ENCODE measurements around the gene CACNA2D2.

The CACNA2D2 gene

DNA sequence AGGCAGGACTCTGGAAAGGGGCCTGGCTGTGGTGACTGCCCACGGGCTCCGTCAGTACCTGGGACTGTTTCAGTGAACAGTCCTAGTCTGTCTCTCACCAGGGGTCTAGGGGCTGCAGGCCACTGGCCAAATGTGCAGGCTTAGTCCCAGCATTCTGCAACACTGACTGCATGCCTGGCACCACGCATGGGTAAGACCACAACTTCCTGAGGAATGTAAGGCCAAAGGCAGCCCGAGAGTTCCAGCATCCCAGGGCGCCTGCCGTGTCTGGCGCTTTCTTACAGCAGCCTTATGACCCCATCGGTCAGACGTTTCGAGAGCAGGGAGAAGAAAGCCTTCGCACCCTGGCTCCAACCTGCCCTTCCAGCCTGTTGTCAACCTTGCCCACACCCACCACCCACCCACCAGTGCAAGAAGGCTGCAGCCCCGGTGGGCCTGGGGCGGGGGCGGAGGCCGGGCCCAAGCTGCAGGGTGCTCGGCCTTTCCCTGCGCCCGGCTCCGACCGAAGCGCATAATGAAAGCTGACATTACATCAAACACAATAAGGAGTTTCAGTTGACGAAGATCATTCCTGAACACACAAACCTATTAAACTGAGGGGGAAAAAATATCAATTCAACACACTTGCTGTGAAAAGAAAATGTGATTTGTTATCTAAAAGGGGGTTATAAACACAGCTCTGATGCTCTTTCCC lies 114.6 kb downstream of the CACNA2D2 start:
- no peak for DNase-seq

DNA sequence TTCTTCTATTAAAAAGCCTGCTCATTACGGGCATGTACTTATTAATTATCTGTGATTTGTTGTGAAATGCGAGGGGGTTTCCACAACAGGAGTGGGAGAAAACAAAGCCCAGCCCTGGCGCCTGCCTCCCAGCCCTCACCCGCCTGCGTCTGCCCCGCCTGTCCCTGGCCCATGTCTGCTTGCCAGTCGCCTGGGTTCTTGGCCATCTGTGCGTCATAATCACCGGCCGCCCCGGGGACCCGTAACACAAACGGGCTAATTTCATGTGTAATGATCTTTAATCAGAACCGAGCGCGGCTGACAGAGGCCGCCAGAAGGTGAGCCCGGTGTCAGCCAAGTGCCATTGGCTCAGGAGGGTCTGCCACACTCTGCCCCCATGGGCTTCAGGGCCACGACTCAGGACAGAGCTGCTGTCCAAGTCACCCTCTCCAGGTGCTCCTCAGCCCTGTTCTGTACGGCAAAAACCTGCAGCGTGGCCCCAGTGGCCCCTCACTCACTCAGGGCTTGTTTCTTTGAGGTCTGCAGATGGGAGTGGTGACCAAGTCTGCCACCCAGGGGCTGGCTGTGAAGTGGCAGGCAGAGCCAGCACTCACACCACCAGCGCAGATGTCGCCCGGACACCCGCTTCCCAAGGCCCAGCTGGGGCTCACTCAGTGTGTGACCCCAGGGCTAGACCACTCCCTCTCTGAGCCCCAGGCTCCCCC lies 115.3 kb downstream of the CACNA2D2 start:
- DNase-seq, result peak; percentile 19

DNA sequence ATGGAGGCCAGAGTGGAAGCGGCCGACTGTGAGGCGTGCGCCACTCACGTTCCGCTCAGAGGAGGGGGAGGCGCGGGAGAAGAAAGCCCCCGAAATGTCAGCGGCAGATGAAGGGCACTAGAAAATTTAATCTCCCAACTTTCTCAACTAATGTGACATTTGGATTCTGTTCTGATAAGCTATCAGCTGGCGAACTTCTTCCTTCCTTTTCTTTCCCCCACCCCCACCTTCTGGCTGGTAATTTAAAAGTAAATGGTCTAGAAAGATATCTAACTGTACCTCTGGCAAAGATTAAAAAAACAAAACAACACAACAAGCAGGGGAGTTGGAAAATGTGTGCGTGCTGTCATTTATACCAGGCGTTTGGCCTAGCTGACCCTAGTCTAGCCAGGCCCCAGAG lies 117.7 kb downstream of the CACNA2D2 start:
- DNase-seq, result no peak

DNA sequence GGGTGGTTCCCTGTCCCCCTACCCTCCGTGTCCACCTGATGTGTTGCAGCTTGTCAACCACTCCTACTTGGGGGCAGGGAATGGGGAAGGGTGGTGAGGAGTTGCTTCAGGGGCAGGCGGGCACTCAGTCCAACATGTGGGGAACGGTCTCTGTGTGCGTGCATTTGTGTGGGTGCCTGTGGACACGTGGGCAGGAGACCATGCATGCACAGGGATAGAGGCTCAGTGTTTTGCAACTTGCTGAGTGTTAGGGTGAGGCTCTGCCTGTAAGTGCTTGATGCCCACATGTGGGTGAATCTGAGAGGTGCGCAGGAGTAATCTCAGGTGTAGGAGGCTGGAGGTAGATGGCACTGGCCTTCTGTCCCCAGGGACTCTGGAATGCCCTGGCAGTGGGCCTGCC lies 119.7 kb downstream of the CACNA2D2 start:
- DNase-seq, result no peak

DNA sequence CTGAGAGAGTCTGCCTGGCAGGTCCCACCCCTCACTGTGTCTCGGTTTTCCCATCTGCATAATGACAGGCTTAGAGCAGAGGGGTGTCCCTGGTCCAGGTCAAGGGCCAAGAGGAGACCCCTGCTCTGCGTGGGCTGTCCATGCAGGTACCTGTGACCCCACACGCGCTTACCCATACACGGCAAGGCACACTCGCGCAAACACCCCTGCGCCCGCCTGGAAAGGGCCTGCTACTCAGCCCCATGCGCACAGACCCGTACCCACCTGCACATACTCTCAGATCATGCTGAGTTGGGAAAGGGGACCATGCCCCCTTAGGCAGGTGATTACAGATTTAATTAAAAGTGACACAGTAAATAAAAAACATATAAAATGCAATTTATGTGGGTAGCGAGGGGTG lies 120.7 kb downstream of the CACNA2D2 start:
- DNase-seq, result no peak

DNA sequence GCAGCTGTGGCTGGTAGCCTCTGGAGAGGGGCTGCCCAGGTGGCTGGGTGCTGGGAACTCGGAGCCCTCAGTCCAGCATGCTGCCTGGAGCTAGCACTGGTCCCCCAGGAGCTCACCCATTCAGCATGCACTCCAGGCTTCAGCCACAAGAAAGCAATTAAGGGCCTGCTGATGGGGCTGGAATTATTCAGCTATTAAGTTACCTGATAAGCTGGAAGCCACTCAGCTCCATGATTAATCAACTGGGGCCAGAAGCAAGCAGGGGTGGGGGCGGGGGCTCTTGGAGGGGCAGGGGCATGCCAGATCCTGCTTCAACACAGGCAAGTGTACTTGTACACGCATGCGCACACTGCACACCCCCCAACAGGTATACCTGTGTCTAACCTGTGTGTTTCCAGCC lies 122.1 kb downstream of the CACNA2D2 start:
- DNase-seq, result no peak

DNA sequence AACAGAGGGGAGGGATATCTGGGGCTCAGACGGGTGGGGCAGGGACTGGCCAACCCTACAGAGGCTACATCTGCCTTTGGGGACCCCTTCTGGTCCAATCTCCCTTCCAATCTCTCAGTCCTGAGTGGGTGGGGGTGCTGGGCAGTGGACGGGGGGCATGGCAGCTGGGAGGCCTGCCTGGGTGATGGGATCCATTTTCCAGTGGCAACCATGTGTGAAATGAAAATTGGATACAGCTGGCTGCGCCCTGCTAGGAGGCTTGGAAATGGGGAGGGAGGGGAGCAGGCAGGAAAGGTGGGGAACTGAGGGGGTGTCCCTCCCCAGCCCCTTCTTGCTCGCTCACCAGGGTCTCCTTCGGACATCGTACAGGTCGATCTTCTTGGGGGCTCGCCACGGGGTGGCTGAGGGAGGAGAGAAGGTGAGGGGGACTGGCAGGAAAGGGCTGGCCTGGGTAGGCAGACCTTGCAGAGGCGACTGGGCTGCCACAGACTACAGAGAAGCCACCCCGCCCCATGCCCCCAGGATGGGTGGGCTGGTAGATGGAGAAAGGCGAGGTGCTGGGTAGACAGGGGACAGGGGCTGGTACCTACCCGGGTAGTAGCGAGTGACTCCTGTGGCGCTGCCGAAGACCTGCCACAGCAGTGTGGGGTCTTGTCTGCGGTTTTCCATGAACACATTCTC lies 122.9 kb downstream of the CACNA2D2 start:
- DNase-seq, result no peak

DNA sequence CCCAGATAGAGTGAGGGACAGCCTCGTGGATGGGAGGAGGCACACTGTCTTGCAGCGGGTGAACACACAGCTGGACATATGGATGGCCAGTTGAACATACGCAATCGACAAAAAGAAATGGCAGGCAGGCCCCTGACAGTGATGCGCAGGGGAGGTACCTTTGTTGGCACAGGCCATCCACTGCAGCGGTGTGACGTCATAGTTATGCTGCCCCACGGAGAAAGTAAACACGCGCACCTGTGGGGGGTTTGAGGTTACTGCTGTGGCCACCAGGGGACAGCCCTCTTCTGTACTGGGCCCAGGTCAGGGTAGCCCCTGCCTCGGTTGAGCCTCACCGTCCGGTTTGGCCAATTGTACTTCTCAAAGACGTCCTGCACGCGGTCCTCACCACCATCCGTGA lies 124.7 kb downstream of the CACNA2D2 start:
- DNase-seq, result no peak

DNA sequence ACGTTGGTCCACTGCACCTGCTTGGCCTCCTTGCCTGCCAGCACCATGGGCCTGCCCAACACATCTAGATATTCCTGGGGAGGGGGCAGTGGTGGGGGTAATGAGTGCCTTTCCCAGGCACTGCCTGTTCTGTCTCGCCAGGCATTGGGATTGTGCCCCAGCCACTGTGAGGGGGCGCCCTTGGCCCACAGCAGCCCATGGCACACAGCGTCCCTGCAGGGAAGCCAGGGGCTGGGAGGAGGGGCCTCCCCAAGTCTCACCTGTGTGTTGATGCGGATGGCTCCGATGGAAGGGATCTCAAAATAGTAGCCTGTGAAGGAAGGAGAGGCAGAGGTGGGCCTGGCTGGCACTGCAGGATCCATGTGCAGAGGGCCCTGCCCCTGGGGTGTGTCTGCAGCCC lies 125.4 kb downstream of the CACNA2D2 start:
- no peak for DNase-seq

DNA sequence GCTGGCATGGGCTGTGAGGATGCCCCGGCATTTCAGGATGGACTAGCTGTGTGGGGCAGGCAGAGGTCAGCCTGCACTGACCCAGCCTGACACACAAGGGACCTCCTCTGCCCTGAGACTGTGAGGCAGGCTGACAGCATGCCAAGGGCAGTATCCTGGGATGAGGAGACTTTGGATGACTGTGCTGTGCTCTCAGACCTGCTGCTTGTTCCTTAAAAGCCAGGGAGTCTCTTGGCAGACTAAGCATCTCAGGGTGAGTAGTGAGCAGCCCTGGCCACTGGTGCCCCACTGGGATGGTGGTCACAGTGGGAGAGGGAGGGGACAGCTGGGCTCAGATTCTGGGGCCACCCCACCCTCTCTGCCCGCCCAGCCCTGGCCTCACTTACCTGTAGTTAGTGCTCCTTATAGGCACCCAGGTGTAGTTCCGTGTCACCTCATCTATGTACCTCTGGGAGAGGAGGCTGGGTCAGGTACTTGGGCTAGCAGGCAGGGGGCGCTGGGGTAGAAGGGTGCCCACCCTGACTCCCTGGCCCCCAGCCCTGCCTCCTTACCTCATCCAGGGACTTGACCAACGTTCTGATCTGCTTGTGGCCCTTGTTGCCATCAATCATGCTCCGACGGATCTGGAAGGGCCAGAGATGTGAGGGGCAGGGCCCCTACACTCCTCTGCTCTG lies 128.0 kb downstream of the CACNA2D2 start:
- DNase-seq, result no peak

DNA sequence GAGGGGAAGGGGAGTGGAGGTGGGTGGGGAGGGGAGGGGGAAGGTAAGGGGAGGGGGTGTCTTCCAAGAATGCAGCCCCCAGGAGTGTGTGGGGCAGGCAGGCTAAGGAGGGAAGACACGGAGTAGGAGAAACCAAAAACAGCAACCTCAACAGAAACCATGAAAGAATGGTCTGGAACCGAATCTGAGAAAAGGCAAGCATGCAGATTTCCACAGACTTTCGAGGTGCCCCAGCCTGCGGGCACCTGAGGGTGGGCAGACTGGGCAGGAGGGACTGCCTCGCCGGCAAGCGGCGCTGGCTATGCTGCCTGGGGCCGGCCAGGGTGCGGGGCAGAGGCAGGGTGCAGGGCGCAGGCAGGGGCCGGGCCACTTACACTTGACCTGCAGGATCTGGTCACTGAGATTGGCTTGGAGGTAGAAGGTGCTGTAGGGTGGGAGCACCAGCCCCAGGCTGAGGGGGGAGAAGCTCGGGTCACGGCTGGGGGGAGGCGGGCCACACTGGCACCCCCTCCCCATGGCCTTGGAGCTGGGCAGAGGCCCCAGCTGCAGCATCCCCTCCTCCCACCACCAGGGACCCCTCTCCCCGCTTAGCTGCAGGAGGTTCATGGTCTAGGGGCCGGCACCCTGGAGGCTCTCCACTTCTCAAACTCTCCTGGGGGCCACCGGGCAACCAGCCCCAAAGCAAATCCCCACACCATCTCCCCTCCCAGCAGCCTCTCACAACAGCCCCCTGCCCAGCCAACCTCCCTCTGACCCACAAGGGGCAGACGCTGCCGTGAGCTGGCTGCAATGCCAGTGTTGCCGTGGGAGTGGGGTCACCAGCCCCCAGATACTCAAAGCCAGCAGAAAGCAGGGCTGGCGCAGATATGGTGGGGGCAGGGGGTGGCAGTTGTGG lies 128.8 kb downstream of the CACNA2D2 start:
- DNase-seq, result no peak

DNA sequence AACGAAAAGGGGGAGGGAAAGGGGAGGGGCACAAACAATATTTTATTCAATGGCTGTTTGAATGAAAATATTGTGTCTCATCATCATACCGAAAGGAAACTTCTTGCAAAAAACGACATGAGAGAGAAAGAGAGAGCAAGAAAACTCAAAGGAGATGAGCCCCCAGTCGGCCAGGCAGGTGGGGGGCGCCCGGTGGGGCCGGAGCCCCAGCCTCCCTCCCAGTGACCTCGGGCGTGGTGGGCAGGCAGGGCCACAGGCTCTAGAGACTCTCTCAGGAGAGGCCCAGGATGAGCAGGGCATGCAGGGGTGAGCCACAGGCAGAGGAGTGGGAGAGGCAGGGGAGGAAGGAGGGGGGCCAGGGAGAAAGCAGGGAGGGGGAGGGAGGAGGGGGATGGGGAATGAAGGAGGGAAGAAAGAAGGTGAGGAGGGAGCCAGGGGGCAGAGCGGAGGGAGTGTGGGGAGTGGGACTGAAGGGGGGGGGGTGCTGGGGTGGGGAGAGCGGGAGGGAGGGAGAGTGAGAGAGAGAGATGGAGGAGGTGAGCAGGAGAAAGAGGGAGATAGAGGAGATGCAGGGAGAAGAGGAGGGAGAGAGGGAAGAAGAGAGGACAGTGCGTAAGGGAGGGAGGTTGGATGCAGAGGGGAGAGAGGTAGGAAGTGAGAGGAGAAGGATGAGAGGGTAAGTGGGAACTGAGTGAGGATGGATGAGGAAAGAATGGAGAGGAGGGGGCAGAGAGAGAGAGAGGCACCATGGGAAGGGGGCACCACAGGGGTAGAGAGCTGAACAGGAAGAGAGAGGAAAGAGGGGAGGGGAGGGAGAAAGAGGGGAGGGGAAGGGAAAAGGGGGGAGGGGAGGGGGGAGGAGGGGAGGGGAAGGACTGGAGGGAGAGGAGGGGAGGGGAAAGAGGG lies 130.0 kb downstream of the CACNA2D2 start:
- no peak for DNase-seq

DNA sequence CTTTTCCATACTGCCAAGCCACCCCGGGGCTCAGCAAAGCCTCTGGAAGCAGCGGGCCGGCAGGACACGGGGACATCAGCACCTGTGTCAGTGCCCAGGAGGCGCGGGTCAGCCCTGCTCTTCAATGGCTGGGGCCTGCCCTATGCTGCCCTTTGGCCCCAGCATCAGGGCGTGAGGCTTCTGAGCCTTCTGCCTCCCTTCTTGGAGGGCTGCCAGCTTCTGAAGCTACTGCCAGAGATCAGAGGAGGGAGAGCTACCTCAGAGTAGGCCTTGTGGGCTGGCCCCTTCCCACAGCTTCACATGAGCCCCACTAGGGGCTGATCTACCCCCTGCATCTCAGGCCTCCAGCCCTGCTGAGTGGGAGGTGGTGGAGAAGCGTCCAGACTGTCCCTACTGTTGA lies 131.1 kb downstream of the CACNA2D2 start:
- no peak for DNase-seq

DNA sequence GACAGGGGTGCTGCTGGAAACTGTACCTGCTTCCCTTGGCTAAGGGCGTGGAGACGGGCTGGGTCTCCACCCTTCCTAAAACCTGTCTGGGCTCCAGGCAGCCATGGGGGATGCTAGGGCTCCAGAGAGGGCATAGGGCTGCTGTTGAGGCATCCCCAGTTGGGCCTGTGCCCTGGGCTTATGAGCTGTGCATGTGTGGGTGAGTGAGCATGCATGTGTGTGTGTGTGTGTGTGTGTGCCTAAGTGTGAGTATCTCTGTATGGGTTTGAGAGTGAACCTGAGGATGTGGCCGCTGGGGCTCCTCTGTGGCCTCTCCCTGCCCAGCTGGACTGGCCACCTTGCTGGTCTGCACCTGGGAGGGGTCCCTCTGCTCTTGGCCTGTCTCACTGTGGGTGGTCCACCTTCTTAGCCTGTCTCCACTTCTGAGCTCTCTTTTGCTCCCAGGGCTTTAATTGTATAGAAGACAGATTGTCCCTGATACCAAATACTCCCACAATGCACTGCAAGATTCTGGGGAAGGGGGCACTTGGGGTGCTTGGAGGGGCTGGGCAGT lies 132.2 kb downstream of the CACNA2D2 start:
- no peak for DNase-seq

DNA sequence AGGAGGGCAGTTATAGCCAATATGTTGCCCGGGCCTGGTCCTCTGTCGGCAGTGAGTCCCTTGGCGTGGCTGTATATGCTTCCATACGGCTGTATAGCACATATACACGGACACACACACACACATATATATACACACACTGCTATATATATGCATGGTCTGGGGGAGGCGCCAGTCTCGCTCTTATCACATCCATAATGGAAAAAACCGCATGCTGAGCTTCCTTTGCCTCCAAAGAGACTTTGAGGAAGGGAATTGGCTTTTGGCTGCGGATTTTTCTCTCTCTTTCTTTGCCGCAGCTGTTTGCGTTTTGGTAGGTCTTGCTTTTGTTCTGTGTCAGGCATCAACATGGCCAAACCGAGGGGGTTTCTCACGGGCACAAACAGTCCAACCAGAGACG lies 132.8 kb downstream of the CACNA2D2 start:
- DNase-seq, result peak; percentile 26

DNA sequence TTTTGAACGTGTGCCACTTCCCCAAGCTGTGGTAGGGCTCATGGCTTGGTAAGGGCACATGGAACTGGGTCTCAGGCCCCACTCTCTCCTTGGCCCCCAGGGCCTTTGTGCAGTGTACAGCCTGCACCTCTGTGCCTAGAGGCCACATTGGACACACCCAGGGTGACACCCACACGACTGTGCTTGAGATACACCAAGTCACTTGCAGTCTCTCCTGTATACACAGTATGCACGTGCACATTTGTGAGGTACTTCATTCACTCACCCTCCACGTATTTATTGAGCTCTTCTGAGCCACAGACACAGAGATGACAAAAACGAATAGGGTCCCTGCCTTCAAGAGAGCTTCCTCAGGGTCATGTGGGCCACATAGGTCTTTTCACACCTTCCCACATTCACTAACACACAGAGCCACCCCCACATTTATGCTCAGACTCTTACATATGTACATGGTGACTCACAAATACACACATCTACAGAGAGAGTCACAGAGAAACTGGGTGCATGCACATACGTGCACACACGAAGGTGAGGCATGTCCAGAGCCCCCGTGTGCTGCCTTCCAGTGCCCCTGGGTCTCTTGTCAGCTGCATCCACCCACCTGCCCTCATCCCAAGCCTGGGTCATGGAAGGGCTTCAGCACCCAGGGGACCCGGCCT lies 134.3 kb downstream of the CACNA2D2 start:
- no peak for DNase-seq

DNA sequence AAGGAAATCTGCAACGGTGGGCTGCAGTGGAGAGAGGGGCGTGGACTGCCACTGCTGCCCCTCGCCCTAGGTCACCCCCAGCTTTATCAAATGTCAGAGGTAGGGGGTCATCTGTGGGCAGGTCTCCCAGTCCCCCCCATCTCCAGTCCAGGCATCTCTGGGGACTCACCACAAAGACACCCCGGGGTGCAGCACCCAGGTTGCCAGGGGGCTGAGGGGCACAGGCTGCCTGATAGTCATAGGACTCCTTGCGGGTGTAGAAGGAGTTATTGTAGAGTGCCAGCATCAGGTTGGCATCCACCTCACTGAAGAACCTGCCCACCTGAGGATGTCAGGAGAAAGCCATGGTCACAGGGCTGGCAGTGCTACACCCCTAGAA lies 137.6 kb downstream of the CACNA2D2 start:
- DNase-seq, result no peak

DNA sequence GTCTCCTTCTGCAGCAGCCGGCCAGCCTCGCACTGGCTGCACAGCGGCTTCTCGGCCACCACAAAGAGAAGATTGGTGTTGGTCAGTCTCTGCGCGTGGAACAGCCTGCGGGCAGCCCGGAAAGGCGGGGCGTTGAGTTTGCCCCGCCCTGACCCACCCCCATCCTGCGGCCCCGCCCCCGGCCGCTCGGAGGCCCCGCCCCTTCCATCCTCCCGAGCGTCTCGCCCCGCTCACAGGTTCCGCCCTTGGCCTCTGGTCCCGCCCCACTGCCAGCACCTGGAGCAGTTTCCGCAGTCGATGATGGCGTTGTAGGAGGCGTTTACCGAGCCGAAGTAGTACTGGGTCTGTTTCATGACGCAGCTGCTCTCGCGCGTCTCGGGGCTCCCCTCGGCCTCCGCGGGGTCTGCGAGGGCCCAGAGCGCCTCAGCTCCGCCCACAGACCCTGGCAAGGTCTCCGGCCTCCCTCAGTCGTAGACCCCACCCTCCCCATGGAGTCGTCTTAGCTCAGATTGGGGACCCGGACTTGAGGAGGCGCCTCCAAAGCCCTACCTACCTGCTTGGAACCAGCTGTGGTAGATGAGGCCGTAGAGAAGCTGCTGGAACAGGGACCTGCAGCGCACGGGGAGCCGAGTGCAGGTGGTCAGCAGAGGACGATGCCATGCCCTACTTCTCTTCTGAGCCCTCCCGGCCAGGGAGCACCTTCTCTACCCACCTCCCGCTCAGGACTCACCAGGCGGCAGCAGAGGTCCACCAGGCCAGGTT lies 138.2 kb downstream of the CACNA2D2 start:
- DNase-seq, result no peak

DNA sequence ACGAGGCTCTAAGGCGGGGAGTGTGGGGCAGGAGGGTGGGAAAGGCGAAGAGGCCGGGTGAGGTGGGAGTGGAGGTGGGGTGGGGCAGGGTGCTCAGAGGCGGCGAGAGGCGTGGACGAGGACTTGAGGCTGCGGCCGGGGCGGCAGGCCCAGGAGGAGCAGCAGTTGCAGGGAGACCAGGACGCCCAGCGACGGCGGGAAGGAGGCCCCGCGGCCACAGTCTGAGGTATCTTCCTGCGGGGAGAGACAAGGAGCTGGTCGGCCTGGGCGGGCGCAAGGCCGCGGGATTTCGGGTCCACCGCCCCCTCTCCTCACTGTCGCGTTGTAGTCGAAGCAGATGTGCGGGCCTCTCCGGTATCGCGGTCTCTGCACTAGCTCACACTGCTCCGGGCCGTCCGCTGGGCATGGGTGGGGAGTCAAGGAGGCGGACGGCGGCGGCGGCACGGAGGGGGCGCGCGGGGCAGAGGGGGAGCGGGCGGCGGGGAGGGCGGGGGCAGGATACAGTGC lies 138.8 kb downstream of the CACNA2D2 start:
- no peak for DNase-seq

DNA sequence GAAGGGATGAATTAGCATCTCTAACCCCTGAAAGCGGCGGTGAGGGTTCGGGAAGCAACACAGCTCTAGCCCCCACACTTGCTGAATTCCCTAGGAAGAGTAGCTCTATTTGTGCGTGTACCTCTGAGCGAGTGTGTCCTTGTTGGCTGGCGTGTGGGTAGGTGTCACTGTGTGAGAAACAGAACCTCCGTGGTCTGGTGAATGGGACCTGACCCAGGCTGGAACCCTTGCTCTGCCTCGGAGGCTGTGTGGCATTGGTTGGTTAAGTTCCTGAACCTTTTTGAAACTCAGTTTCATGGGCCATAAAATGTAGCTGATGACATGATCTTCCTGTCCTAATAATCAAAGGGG lies 143.7 kb downstream of the CACNA2D2 start:
- DNase-seq, result no peak

Data from NCI-H1694 (cell line).